Right lobe of liver (tissue), 6 donors: ENCODE results near the gene PURA. TPM values are rescaled to one million over a fixed set of nuclear protein-coding genes. Genes with fewer than 3 reads are reported as not detected.
A peak's percentile ranks its signal among the peaks of the same experiment; 100 is the strongest.

Experiments used
- ATAC-seq, 4 donors: fragments of 200-7000 bp; cut with Tn5 transposase; one replicate each; pipeline ENCODE4 v1.9.1; 2020; ENCODE audit warnings: mild to moderate bottlenecking in 4 of 4, moderate library complexity in 4 of 4
- DNase-seq, 3 donors: peaks; one replicate each; pipeline ENCODE4 v3.0.0-alpha.2; 2020
- H3K27ac ChIP-seq, 3 donors: fragments of 200-600 bp; one replicate each; pipeline ENCODE4 v1.8.0; 2022
- H3K27me3 ChIP-seq, 2 donors: fragments of 200-600 bp; one replicate each; pipeline ENCODE4 v1.8.0; 2022
- H3K36me3 ChIP-seq, 4 donors: fragments of 200-600 bp; sonication (generic) in 1 of 4; one replicate each; pipeline versions ENCODE4 v1.5.1 to v1.8.0; 2017 to 2022; ENCODE audit warnings: control low read depth in 1 of 4
- H3K4me1 ChIP-seq, 4 donors: fragments of 200-600 bp; sonication (generic) in 1 of 4; one replicate each; pipeline versions ENCODE4 v1.5.1 to v1.8.0; 2017 to 2022; ENCODE audit warnings: control low read depth in 1 of 4
- H3K4me3 ChIP-seq, 3 donors: fragments of 200-600 bp; one replicate each; pipeline ENCODE4 v1.8.0; 2022
- H3K9me3 ChIP-seq, 4 donors: fragments of 200-600 bp; sonication (generic) in 1 of 4; one replicate each; pipeline versions ENCODE4 v1.5.1 to v1.8.0; 2017 to 2022; ENCODE audit warnings: control low read depth in 1 of 4
- POLR2A ChIP-seq: fragments of 450-650 bp; IDR thresholded peaks from one replicate; pipeline ENCODE4 v1.6.1; 2017; ENCODE audit warnings: antibody characterized with exemption, mild to moderate bottlenecking
- WGBS: methylation state at CpG from one replicate; pipeline ENCODE4 v1.1.6; 2018; ENCODE audit warnings: low coverage, low lambda C conversion rate; ENCODE audit not compliant: insufficient coverage; ENCODE audit errors: missing lambda C conversion rate; 5-methylcytosine and 5-hydroxymethylcytosine counted together
- intact Hi-C, 2 donors: fragments of 100-400 bp; cut with DNase I; formaldehyde crosslinking; loops; one replicate each; pipeline versions ENCODE4 v1.11.2 to v1.14.1; 2022
- total RNA-seq, 6 experiments: library from RNA; depleted of rRNA in 2 of 6; stranded (reverse); fragments of >200 nt in 2 of 6; fragmentation: NEBNext Ultra II Directional in 3 of 6; extraction: Animal tissue kit (Norgen Biotek cat#: 25700) in 3 of 6; gene quantifications; one replicate each; pipeline versions ENCODE4 v1.1.0 to v1.2.4, GENCODE V29; 2016 to 2023
- TF ChIP-seq, protein P1 (sequence below), 4 donors: fragments of 200-600 bp in 3 of 4; fragments of 450-650 bp in 1 of 4; IDR thresholded peaks; one replicate each; pipeline versions ENCODE4 v1.5.1 to v1.8.0; 2016 to 2022; ENCODE audit warnings: antibody characterized with exemption in 4 of 4, mild to moderate bottlenecking in 2 of 4
- donor health status: DM: no; HTN: yes; CAD: no.
- donor health status: DM: no; HTN: no; CAD: no.
- donor health status: DM: no; HTN: no; CAD: no.
- donor health status: DM: no; HTN: yes; CAD: no.
- donor health status: DM: no; HTN: yes; CAD: no.

Gene PURA
- total RNA-seq, 6 experiments from 2014 or later, result 8.7 to 14.1 (median 12.1) TPM

- intact Hi-C loops, result no loop called here
- Histone ChIP-seq H3K27ac (no peak overlapping the region), H3K9me3 (no peaks in the 10 kb centered on the region)
These were observed 43.3 kb downstream of the PURA start for GRCh38 chr5:140157032-140157781.

DNA sequence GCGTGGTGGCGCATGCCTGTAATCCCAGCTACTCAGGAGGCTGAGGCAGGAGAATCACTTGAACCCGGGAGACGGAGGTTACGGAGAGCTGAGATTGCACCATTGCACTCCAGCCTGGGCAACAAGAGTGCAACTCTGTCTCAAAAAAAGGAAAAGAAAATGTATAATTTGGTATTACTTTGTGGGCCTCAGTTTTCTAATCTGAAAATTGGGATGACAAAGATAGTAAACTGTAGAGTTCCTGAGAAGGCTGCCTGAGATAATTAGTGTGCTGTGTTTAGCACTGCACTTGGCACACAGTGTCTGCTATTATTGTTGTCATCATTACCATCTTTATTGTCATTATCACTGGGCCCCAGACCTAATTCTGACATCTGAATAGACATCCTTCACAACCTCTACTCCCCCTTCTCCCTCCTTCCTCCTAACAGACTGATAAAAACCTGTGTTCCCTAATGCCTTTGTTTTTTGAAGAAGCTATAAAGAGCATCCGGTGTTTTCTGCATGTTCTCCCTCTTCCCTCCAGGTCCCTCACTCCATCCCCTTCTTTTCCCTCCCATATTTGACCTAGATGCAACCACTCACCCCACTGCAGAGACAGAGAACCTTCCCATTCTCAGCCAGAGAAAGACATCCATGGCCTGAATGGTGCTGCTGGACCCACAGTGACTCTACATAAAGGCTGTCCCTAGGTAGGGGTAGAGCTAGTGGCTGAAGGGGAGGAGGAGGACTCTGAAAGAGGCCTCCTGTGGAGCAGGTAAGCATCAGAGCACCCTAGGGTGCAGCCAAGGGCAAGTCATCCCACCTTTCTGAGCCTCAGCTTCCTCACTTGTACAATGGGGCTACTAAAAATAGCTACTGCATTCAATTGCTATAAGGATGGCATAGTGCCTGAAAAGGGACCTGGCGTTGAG, 45.4 kb downstream of the PURA start:
- no peak overlapping the region for H3K4me3 ChIP-seq
- no peaks in the 10 kb centered on the region for H3K36me3 ChIP-seq
- H3K27ac ChIP-seq, result no peak overlapping the region
- WGBS, result 90% methylated on average over 6 of the region's 7 CpGs
- TF ChIP-seq POLR2A, result no peak
- TF ChIP-seq, protein P1, sequence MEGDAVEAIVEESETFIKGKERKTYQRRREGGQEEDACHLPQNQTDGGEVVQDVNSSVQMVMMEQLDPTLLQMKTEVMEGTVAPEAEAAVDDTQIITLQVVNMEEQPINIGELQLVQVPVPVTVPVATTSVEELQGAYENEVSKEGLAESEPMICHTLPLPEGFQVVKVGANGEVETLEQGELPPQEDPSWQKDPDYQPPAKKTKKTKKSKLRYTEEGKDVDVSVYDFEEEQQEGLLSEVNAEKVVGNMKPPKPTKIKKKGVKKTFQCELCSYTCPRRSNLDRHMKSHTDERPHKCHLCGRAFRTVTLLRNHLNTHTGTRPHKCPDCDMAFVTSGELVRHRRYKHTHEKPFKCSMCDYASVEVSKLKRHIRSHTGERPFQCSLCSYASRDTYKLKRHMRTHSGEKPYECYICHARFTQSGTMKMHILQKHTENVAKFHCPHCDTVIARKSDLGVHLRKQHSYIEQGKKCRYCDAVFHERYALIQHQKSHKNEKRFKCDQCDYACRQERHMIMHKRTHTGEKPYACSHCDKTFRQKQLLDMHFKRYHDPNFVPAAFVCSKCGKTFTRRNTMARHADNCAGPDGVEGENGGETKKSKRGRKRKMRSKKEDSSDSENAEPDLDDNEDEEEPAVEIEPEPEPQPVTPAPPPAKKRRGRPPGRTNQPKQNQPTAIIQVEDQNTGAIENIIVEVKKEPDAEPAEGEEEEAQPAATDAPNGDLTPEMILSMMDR (IDR thresholded peaks at IDR 0.05), result no peak
- no peaks in the 10 kb centered on the region for H3K27me3 ChIP-seq
- intact Hi-C loops, result no loop called here
- ATAC-seq, result no peak
- no peaks in the 10 kb centered on the region for H3K9me3 ChIP-seq
- H3K4me1 ChIP-seq, result peaks cover 0 to 4% (median 0%) of the 10 kb centered on the region in 4 donors
- no peak for DNase-seq

More at GRCh38 chr5:140157032-140157781, 43.3 kb downstream of the PURA start:
- Histone ChIP-seq H3K4me1 (peaks cover 0 to 4% (median 0%) of the 10 kb centered on the region in 4 donors), H3K27me3 (no peaks in the 10 kb centered on the region), H3K36me3 (no peaks in the 10 kb centered on the region), H3K4me3 (peak overlapping the region; percentile 2 to 42 (median 19))
- ATAC-seq (peak; percentile 98 to 99 (median 98)), DNase-seq (peak; percentile 86 to 90 (median 89))
- TF ChIP-seq POLR2A, result no peak
- TF ChIP-seq, protein P1 (IDR thresholded peaks at IDR 0.05), result peak; percentile 89 to 92 (median 90)
- WGBS, result 6% methylated on average over 18 of the region's 30 CpGs

DNA sequence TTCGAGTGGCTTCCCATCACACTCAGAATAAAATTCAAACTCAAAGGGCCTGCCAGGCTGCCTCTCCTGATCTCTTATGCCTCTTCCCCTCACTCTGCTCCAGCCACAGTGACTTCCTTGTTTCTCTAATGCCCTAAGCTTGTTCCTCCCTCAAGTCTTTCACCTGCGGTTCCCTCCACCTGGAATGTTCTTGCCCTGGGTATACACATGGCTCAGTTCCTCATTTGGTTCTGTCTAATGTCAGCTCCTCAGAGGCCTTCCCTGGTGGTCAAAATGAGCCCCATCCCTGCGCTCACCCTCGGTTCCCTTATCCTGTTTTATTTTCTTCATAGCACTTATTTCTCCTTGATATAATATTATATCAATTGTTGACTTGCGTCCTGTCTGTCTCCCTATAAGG, 48.4 kb downstream of the PURA start:
- Histone ChIP-seq H3K27ac (no peak overlapping the region), H3K9me3 (no peaks in the 10 kb centered on the region), H3K27me3 (no peaks in the 10 kb centered on the region), H3K4me1 (peaks cover 0 to 13% (median 0%) of the 10 kb centered on the region in 4 donors), H3K4me3 (no peak overlapping the region), H3K36me3 (no peaks in the 10 kb centered on the region)
- WGBS, result 86% methylated on average over 4 of the region's 5 CpGs
- TF ChIP-seq, protein P1 (IDR thresholded peaks at IDR 0.05), result no peak
- no peak for TF ChIP-seq POLR2A
- DNase-seq (no peak), ATAC-seq (no peak)
- intact Hi-C loops, result no loop called here

GRCh38 chr5:140162781-140163180, 48.9 kb downstream of the PURA start:
- Histone ChIP-seq H3K4me1 (peaks cover 0 to 10% (median 0%) of the 10 kb centered on the region in 4 donors), H3K9me3 (no peaks in the 10 kb centered on the region), H3K27ac (no peak overlapping the region), H3K27me3 (no peaks in the 10 kb centered on the region), H3K36me3 (no peaks in the 10 kb centered on the region), H3K4me3 (no peak overlapping the region)
- ATAC-seq, result no peak
- DNase-seq, result peak in 1 of 3 donors; percentile 15
- intact Hi-C loops, result no loop called here
- no peak for TF ChIP-seq POLR2A
- TF ChIP-seq, protein P1 (IDR thresholded peaks at IDR 0.05), result no peak
- WGBS, result 87% methylated on average over 4 of the region's 5 CpGs
